H1 (cell line): ENCODE results near the gene REM2. TPM values are rescaled to one million over a fixed set of nuclear protein-coding genes. Genes with fewer than 3 reads are reported as not detected.

Source experiments
- CTCF ChIA-PET: fragments of 300-600 bp; sonication (Branson Sonifier 250); formaldehyde crosslinking; loops from one replicate; lab custom pipeline; 2021; ENCODE audit not compliant: partially characterized antibody; lab: Charles Lee
- POLR2A ChIA-PET: fragments of 300-600 bp; sonication (Branson Sonifier 250); formaldehyde crosslinking; loops from one replicate; lab custom pipeline; 2021; ENCODE audit warnings: inconsistent platforms; ENCODE audit not compliant: partially characterized antibody; lab: Charles Lee
- DNase-seq, 2 experiments: peaks; one replicate each; pipeline versions ENCODE4 v3.0.0 to v3.0.0-alpha.2; 2010 to 2022; ENCODE audit warnings: low spot score in 2 of 2, low read depth in 1 of 2, mixed read lengths in 1 of 2
- FAIRE-seq: peaks from 2 replicates; lab custom pipeline; 2011; peaks lifted over from hg19 to GRCh38; lab: Jason Lieb, UNC
- H2AFZ ChIP-seq: 2 replicates; pipeline ENCODE4 v1.8.1; 2012; ENCODE audit warnings: low read length, inconsistent platforms
- H2AK5ac ChIP-seq: 2 replicates; pipeline ENCODE4 v1.6.1; 2013; ENCODE audit warnings: low read depth, low read length
- H2BK120ac ChIP-seq: replicated peaks from 2 replicates; pipeline ENCODE3; 2013; ENCODE audit warnings: low read depth, low read length, inconsistent platforms
- H2BK12ac ChIP-seq: 2 replicates; pipeline ENCODE4 v1.6.1; 2013; ENCODE audit warnings: low read depth, low read length
- H2BK15ac ChIP-seq: 2 replicates; pipeline ENCODE4 v1.6.1; 2013; ENCODE audit warnings: low read length
- H2BK20ac ChIP-seq: 2 replicates; pipeline ENCODE4 v1.6.1; 2013; ENCODE audit warnings: low read length
- H2BK5ac ChIP-seq: 2 replicates; pipeline ENCODE4 v1.6.1; 2013; ENCODE audit warnings: low read depth, low read length
- H3K14ac ChIP-seq: 2 replicates; pipeline ENCODE4 v1.6.1; 2013; ENCODE audit warnings: inconsistent platforms; ENCODE audit not compliant: insufficient read length
- H3K18ac ChIP-seq: 2 replicates; pipeline ENCODE4 v1.6.1; 2013; ENCODE audit warnings: low read length; ENCODE audit errors: extremely low read depth
- H3K23ac ChIP-seq: 2 replicates; pipeline ENCODE4 v1.6.1; 2013; ENCODE audit warnings: inconsistent platforms; ENCODE audit not compliant: insufficient read length
- H3K23me2 ChIP-seq: 2 replicates; pipeline ENCODE4 v1.6.1; 2013; ENCODE audit warnings: low read depth, low read length
- H3K27ac ChIP-seq: 2 replicates; pipeline ENCODE4 v1.6.1; 2011; ENCODE audit warnings: low read depth, low read length, inconsistent platforms
- H3K27me3 ChIP-seq, 4 experiments: replicated peaks in 1 of 4; 1 replicate in 1 of 4; 2 replicates in 3 of 4; pipeline versions ENCODE4 v1.6.1 to v1.8.1; 2011 to 2013; ENCODE audit warnings: low read length in 3 of 4, mild to moderate bottlenecking in 3 of 4, inconsistent platforms in 2 of 4, mixed read lengths in 2 of 4, moderate library complexity in 1 of 4; ENCODE audit not compliant: control insufficient read depth in 3 of 4, insufficient read depth in 3 of 4; ENCODE audit errors: extremely low read depth in 1 of 4
- H3K36me3 ChIP-seq, 4 experiments: 2 replicates each; pipeline versions ENCODE4 v1.6.1 to v1.8.1; 2011 to 2013; ENCODE audit warnings: mild to moderate bottlenecking in 4 of 4, low read length in 3 of 4, moderate library complexity in 2 of 4, control low read depth in 1 of 4, inconsistent platforms in 1 of 4; ENCODE audit not compliant: insufficient read depth in 4 of 4, control insufficient read depth in 2 of 4
- H3K4ac ChIP-seq: replicated peaks from 2 replicates; pipeline ENCODE3; 2013; ENCODE audit warnings: low read length, low read depth, mixed read lengths, inconsistent platforms; ENCODE audit not compliant: insufficient read length
- H3K4me1 ChIP-seq, 4 experiments: replicated peaks in 1 of 4; 1 replicate in 1 of 4; 2 replicates in 3 of 4; pipeline versions ENCODE4 v1.6.1 to v1.8.1; 2011 to 2013; ENCODE audit warnings: low read length in 3 of 4, inconsistent platforms in 2 of 4, mixed read lengths in 1 of 4; ENCODE audit not compliant: insufficient read depth in 4 of 4, control insufficient read depth in 3 of 4
- H3K4me2 ChIP-seq, 2 experiments: 2 replicates each; pipeline versions ENCODE4 v1.6.1 to v1.8.1; 2011 to 2013; ENCODE audit warnings: low read depth in 2 of 2, low read length in 2 of 2, control low read depth in 1 of 2, inconsistent platforms in 1 of 2, mild to moderate bottlenecking in 1 of 2; ENCODE audit not compliant: insufficient read depth in 1 of 2
- H3K4me3 ChIP-seq, 4 experiments: fragments of 200-600, 300-600 bp in 1 of 4; sonication (generic), shearing (Covaris generic), sonication (Bioruptor Twin) in 1 of 4; 2 replicates each; pipeline versions ENCODE4 v1.5.1 to v1.8.1; 2011 to 2016; ENCODE audit warnings: low read length in 4 of 4, low read depth in 3 of 4, control low read depth in 2 of 4, inconsistent platforms in 2 of 4, mild to moderate bottlenecking in 2 of 4, mixed read lengths in 1 of 4, moderate library complexity in 1 of 4; ENCODE audit not compliant: insufficient read depth in 2 of 4; ENCODE audit errors: extremely low read depth in 1 of 4
- H3K56ac ChIP-seq: replicated peaks from 2 replicates; pipeline ENCODE3; 2013; ENCODE audit warnings: low read depth, mild to moderate bottlenecking, mixed read lengths, low read length, inconsistent platforms; ENCODE audit not compliant: insufficient read length
- H3K79me1 ChIP-seq: 2 replicates; pipeline ENCODE4 v1.6.1; 2013; ENCODE audit warnings: low read depth, low read length, control low read depth
- H3K79me2 ChIP-seq, 2 experiments: 2 replicates each; pipeline versions ENCODE4 v1.6.1 to v1.8.1; 2012 to 2013; ENCODE audit warnings: low read length in 2 of 2, mild to moderate bottlenecking in 2 of 2, inconsistent platforms in 1 of 2; ENCODE audit not compliant: insufficient read depth in 2 of 2, control insufficient read depth in 1 of 2
- H3K9ac ChIP-seq, 4 experiments: replicated peaks in 1 of 4; 1 replicate in 1 of 4; 2 replicates in 3 of 4; pipeline versions ENCODE4 v1.6.1 to v1.8.1; 2011 to 2013; ENCODE audit warnings: low read depth in 3 of 4, low read length in 3 of 4, control low read depth in 2 of 4, mild to moderate bottlenecking in 2 of 4, moderate library complexity in 2 of 4, inconsistent platforms in 1 of 4; ENCODE audit errors: extremely low read depth in 1 of 4
- H3K9me3 ChIP-seq, 2 experiments: 2 replicates each; pipeline versions ENCODE4 v1.6.1 to v1.8.1; 2012 to 2013; ENCODE audit warnings: mild to moderate bottlenecking in 2 of 2, moderate library complexity in 2 of 2, control low read depth in 1 of 2, inconsistent platforms in 1 of 2, low read depth in 1 of 2, low read length in 1 of 2, mixed read lengths in 1 of 2; ENCODE audit not compliant: insufficient read depth in 2 of 2
- H4K20me1 ChIP-seq, 2 experiments: replicated peaks in 1 of 2; 2 replicates each; pipeline versions ENCODE3 to v1.8.1; 2011 to 2013; ENCODE audit warnings: inconsistent platforms in 2 of 2, low read length in 2 of 2, mild to moderate bottlenecking in 1 of 2; ENCODE audit not compliant: insufficient read depth in 2 of 2, control insufficient read depth in 1 of 2
- H4K5ac ChIP-seq: 2 replicates; pipeline ENCODE4 v1.6.1; 2013; ENCODE audit warnings: low read length, low read depth, mixed read lengths, inconsistent platforms; ENCODE audit not compliant: insufficient read length
- H4K8ac ChIP-seq: 2 replicates; pipeline ENCODE4 v1.8.0; 2013; ENCODE audit warnings: mild to moderate bottlenecking, moderate library complexity, low read length, inconsistent platforms; ENCODE audit not compliant: insufficient read depth; ENCODE audit errors: extremely low read depth
- H4K91ac ChIP-seq: replicated peaks from 2 replicates; pipeline ENCODE3; 2013; ENCODE audit warnings: low read length, mixed read lengths, inconsistent platforms; ENCODE audit not compliant: insufficient read length
- BCL11A ChIP-seq, 2 experiments: IDR thresholded peaks; one replicate each; pipeline ENCODE4 v1.6.1; 2011; ENCODE audit warnings: low read depth in 2 of 2, low read length in 2 of 2, mild to moderate bottlenecking in 2 of 2
- CTBP2 ChIP-seq: IDR thresholded peaks from 2 replicates; pipeline ENCODE4 v1.7.0; 2011; ENCODE audit warnings: borderline replicate concordance, mild to moderate bottlenecking, moderate library complexity, mixed read lengths, low read length; ENCODE audit not compliant: insufficient read depth, insufficient read length
- KDM4A ChIP-seq: IDR thresholded peaks from one replicate; pipeline ENCODE4 v1.7.1; 2012; ENCODE audit warnings: low read depth, mild to moderate bottlenecking, moderate library complexity, low read length, inconsistent platforms; ENCODE audit not compliant: severe bottlenecking
- KDM5A ChIP-seq: fragments of 200-600 bp; IDR thresholded peaks from 2 replicates; pipeline ENCODE4 v1.7.1; 2012; ENCODE audit warnings: mild to moderate bottlenecking, low read length, inconsistent platforms, mixed read lengths
- PHF8 ChIP-seq: fragments of 200-600 bp; sonication (generic); conservative IDR thresholded peaks from 2 replicates; pipeline ENCODE4 v1.7.1; 2012; ENCODE audit warnings: low read depth, mild to moderate bottlenecking, inconsistent platforms, low read length, moderate library complexity
- RAD21 ChIP-seq, 2 experiments: IDR thresholded peaks in 1 of 2; conservative IDR thresholded peaks in 1 of 2; 2 replicates each; pipeline ENCODE4 v1.6.1; 2011; ENCODE audit warnings: low read depth in 2 of 2, low read length in 2 of 2, improper control_type of control experiment in 1 of 2, inconsistent platforms in 1 of 2, mild to moderate bottlenecking in 1 of 2, moderate library complexity in 1 of 2
- SIRT6 ChIP-seq: IDR thresholded peaks from one replicate; pipeline ENCODE4 v1.7.1; 2012; ENCODE audit warnings: low read length, inconsistent platforms
- SIX5 ChIP-seq: IDR thresholded peaks from 2 replicates; pipeline ENCODE4 v1.6.1; 2011; ENCODE audit warnings: mild to moderate bottlenecking, low read depth, low read length
- SRF ChIP-seq: IDR thresholded peaks from 2 replicates; pipeline ENCODE4 v1.6.1; 2011; ENCODE audit warnings: mild to moderate bottlenecking, low read depth, low read length, moderate library complexity
- TCF12 ChIP-seq: IDR thresholded peaks from 2 replicates; pipeline ENCODE4 v1.6.1; 2011; ENCODE audit warnings: low read depth, mild to moderate bottlenecking, low read length
- YY1 ChIP-seq: IDR thresholded peaks from 2 replicates; pipeline ENCODE4 v1.6.1; 2011; ENCODE audit warnings: low read depth, mild to moderate bottlenecking, low read length
- WGBS, 2 experiments: shearing (Covaris generic) in 1 of 2; methylation state at CpG; one replicate each; pipeline versions ENCODE4 v1.1.6 to v1.1.7; 2013 to 2015; ENCODE audit warnings: low lambda C conversion rate in 2 of 2, mixed read lengths in 2 of 2, inconsistent platforms in 1 of 2, low coverage in 1 of 2, missing lambda C conversion rate in 1 of 2; ENCODE audit not compliant: insufficient replicate concordance in 2 of 2, insufficient coverage in 1 of 2, insufficient read length in 1 of 2; ENCODE audit errors: extremely low coverage in 1 of 2, missing lambda C conversion rate in 1 of 2; 5-methylcytosine and 5-hydroxymethylcytosine counted together
- polyA plus RNA-seq, 7 experiments: library from polyadenylated mRNA; depleted of rRNA in 3 of 7; stranded (reverse) in 5 of 7; unstranded in 2 of 7; fragments of >200 nt in 5 of 7; fragments of 200-250 nt in 2 of 7; gene quantifications; 1 replicate in 5 of 7; 2 replicates in 1 of 7; 4 replicates in 1 of 7; pipeline versions ENCODE4 v1.2.1 to v1.2.3, GENCODE V29; 2011 to 2013; ENCODE audit warnings: missing spikeins in 2 of 7, mixed read lengths in 2 of 7
- total RNA-seq: library from RNA; stranded (reverse); fragmentation: NEBNext Ultra II Directional; extraction: Animal tissue kit (Norgen Biotek cat#: 25700); gene quantifications from 2 replicates; pipeline ENCODE4 v1.2.1, GENCODE V29; 2021

REM2 gene
- total and polyA plus RNA-seq, 2 of the 8 experiments (the other 6 are each of a cell fraction or from before 2014, with no cell fraction given): 1.00 to 1.1 TPM

- H4K20me1 ChIP-seq: peaks cover 0 to 2% of the 10 kb centered on the region in 2 experiments
- no peak overlapping the region for H3K56ac ChIP-seq
- peaks cover 4 to 22% (median 11%) of the 10 kb centered on the region in 4 experiments for H3K4me1 ChIP-seq
- FAIRE-seq (no peak), DNase-seq (no peak)
- no peak overlapping the region for H4K8ac ChIP-seq
- no peak overlapping the region for H3K14ac ChIP-seq
- no peak overlapping the region for H3K4ac ChIP-seq
- H3K23me2 ChIP-seq: peaks cover 2% of the 10 kb centered on the region; the same call in 1 of the 2 replicates
- no peaks in the 10 kb centered on the region for H3K9me3 ChIP-seq
- CTCF ChIA-PET: interaction anchor here (0.6 to 56.0 kb wide), 20 partner anchors 8 to 296 kb away, joined by 3 to 1562 read pairs (median 8); partner anchors contain the start of genes LRP10, MMP14, MRPL52 and REM2
- no peak overlapping the region for H3K27ac ChIP-seq
- no peak overlapping the region for H3K4me3 ChIP-seq
- no peaks in the 10 kb centered on the region for H3K27me3 ChIP-seq
- no peak overlapping the region for H3K9ac ChIP-seq
- no peaks in the 10 kb centered on the region for H3K79me1 ChIP-seq
- no peak overlapping the region for H4K91ac ChIP-seq
- no peak overlapping the region; the same call in 1 of the 2 replicates for H2AK5ac ChIP-seq
- H3K79me2 ChIP-seq: no peaks in the 10 kb centered on the region
- no peak overlapping the region for H2BK120ac ChIP-seq
- H2BK20ac ChIP-seq: no peak overlapping the region
- H3K18ac ChIP-seq: no peak overlapping the region
- H4K5ac ChIP-seq: no peak overlapping the region
- POLR2A ChIA-PET: interaction anchor here (0.7 to 13.9 kb wide), 6 partner anchors 17 to 85 kb away, joined by 3 to 203 read pairs (median 5); partner anchors contain the start of genes MMP14, MRPL52, OXA1L and REM2
- H2BK12ac ChIP-seq: peak overlapping the region; percentile 54; the same call in 1 of the 2 replicates
- H3K36me3 ChIP-seq: peaks cover 0 to 4% (median 0%) of the 10 kb centered on the region in 4 experiments; a peak in 2 of 8 replicates
- H2BK15ac ChIP-seq: peak overlapping the region; percentile 66
- 0 out of 2 replicates have a peak overlapping the region, but pooled peaks have one; percentile 35 for H2BK5ac ChIP-seq
- H3K23ac ChIP-seq: no peak overlapping the region
- WGBS, 2 experiments: 89% methylated on average over 9 of the region's 9 CpGs; no CpG with 5 or more reads in 1 of the 2 experiments
- H2AFZ ChIP-seq: peak overlapping the region; percentile 8; the same call in 1 of the 2 replicates
- H3K4me2 ChIP-seq: no peak overlapping the region
- TF ChIP-seq CTBP2 (no peak), TCF12 (no peak), YY1 (no peak), SRF (no peak), KDM5A (no peak), SIX5 (no peak), RAD21 (IDR thresholded peaks at IDR 0.05 in 1 of 2, conservative IDR thresholded peaks at IDR 0.05 in 1 of 2; ENCODE audit: low read depth in 2 of 2, low read length in 2 of 2) (no peak), BCL11A (IDR thresholded peaks at IDR 0.05; ENCODE audit: low read depth in 2 of 2, low read length in 2 of 2) (no peak), PHF8 (no peak), KDM4A (no peak), SIRT6 (no peak)
Observed at GRCh38 chr14:22850944-22851764, 31.9 kb upstream of the REM2 start.
